Mesothelial cell of epicardium (in vitro differentiated cells): ENCODE data around the gene FXYD6. TPM values are rescaled to one million over a fixed set of nuclear protein-coding genes. Genes with fewer than 3 reads are reported as not detected.
A peak's percentile ranks its signal among the peaks of the same experiment; 100 is the strongest.

Experiments
- DNase-seq, 2 experiments: peaks; one replicate each; pipeline ENCODE4 v3.0.0; 2021; ENCODE audit warnings: low spot score in 2 of 2; ENCODE audit not compliant: unreplicated experiment in 2 of 2
- H3K27ac Mint-ChIP-seq: 2 replicates; pipeline ENCODE4 v1.8.0; 2021; ENCODE audit warnings: mixed read lengths
- H3K27me3 Mint-ChIP-seq: 2 replicates; pipeline ENCODE4 v1.8.0; 2021; ENCODE audit warnings: low read depth, mixed read lengths
- H3K36me3 Mint-ChIP-seq: 2 replicates; pipeline ENCODE4 v1.8.0; 2021; ENCODE audit warnings: mixed read lengths
- H3K4me1 Mint-ChIP-seq: 2 replicates; pipeline ENCODE4 v1.8.0; 2021; ENCODE audit warnings: mixed read lengths
- H3K4me3 Mint-ChIP-seq: 2 replicates; pipeline ENCODE4 v1.8.0; 2021; ENCODE audit warnings: mild to moderate bottlenecking, moderate library complexity, mixed read lengths
- H3K9me3 Mint-ChIP-seq: 2 replicates; pipeline ENCODE4 v1.8.0; 2021; ENCODE audit warnings: mixed read lengths
- CTCF ChIP-seq: fragments of 200-600 bp; sonication (generic); IDR thresholded peaks from one replicate; pipeline ENCODE4 v1.5.0; 2021; ENCODE audit warnings: antibody characterized with exemption; ENCODE audit not compliant: unreplicated experiment
- total RNA-seq: library from RNA; stranded (reverse); gene quantifications from 3 replicates; pipeline ENCODE4 v1.2.1, GENCODE V29; 2021

The FXYD6 gene
- total RNA-seq, 1 donor from 2014 or later = 116 TPM

- Mint-ChIP-seq H3K4me3 (no peak overlapping the region), H3K9me3 (no peaks in the 10 kb centered on the region), H3K27ac (no peak overlapping the region), H3K27me3 (peaks cover 79% of the 10 kb centered on the region), H3K4me1 (peaks cover 40% of the 10 kb centered on the region), H3K36me3 (no peaks in the 10 kb centered on the region)
- TF ChIP-seq CTCF = no peak
- DNase-seq = peak in 1 of 2 experiments; percentile 71
Measured at GRCh38 chr11:117809236-117810055, 67.0 kb downstream of the FXYD6 start.

DNA sequence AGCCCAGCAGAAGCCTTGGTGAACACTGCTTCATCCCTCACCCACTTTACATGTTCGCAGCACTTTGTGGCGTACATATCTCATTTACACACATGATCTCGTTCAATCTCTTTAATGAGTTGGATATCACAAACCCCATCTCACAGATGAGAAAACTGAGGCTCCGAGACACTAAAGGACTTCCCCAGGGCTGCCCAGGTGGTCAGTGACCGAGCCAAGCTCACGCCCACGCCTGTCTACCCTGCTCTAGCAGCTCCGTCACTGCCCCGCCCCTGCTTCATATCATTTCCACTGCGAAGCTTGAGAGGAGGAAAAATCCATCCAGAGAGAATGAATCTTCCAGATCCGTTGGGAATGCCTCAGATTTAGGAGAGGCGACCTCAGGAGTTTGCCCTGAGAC lies 67.7 kb downstream of the FXYD6 start:
- H3K27me3 Mint-ChIP-seq = peaks cover 86% of the 10 kb centered on the region
- no peak for TF ChIP-seq CTCF
- no peaks in the 10 kb centered on the region for H3K9me3 Mint-ChIP-seq
- DNase-seq = no peak
- peaks cover 34% of the 10 kb centered on the region for H3K4me1 Mint-ChIP-seq
- H3K36me3 Mint-ChIP-seq = no peaks in the 10 kb centered on the region
- no peak overlapping the region for H3K4me3 Mint-ChIP-seq
- no peak overlapping the region for H3K27ac Mint-ChIP-seq

DNA sequence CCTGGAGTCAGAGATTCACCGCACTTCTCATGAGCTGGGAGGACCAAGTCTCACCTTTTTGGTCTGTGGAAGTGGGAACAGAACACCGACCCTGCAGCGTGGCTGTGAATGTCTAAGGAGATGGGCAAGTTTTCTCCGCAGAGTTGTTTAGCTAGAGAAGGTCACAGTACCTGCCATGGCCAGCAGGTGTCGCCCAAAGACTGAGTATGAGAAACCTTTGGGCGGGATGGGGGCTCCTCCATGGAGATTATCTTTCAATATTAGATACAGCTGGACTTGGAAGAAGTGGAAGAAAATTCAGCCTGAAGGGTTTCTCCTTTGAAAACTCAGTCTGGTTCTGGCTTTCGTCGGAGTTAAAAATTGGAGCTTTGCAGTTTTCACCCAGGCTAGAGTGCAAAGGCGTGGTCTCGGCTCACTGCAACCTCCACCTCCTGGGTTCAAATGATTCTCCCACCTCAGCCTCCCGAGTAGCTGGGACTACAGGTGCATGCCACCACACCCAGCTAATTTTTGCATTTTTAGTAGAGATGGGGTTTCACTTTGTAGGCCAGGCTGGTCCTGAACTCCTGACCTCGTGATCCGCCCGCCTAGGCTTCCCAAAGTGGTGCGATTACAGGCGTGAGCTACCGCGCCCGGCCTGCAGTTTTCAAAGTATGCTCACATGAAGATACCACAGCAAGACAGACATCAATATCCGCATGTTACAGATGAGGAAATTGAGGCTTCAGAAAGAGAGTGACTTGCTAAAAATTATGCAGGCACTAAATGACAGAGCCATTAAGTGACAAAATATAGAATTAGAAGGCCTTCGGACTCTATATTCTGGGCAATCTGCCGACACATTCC lies 68.8 kb downstream of the FXYD6 start:
- H3K9me3 Mint-ChIP-seq = no peaks in the 10 kb centered on the region
- H3K4me1 Mint-ChIP-seq = peaks cover 26% of the 10 kb centered on the region
- DNase-seq = peak; percentile 66 to 84
- H3K4me3 Mint-ChIP-seq = no peak overlapping the region
- H3K27ac Mint-ChIP-seq = no peak overlapping the region
- H3K27me3 Mint-ChIP-seq = peaks cover 91% of the 10 kb centered on the region
- TF ChIP-seq CTCF = peak; percentile 97
- H3K36me3 Mint-ChIP-seq = no peaks in the 10 kb centered on the region

DNA sequence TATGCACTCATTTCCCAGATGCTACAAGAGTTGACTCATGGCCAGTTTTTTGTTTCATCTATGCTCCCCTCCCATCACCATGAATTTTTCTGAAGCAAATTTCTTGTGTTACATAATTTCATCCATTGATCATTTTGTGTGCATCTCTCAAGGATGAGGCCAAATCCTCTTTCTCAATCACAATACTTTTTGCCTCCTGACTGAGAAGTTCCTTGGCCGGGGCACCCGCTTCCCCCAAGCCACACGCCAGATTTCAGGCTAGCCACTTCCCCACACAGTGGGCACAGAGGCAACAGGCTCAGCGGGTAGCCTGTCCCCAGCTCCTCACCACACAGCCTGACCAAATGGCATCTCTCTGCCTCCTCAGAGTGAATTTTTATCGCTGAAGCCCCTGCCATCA lies 69.6 kb downstream of the FXYD6 start:
- Mint-ChIP-seq H3K27me3 (peaks cover 92% of the 10 kb centered on the region), H3K27ac (no peak overlapping the region), H3K4me3 (no peak overlapping the region), H3K36me3 (no peaks in the 10 kb centered on the region), H3K9me3 (no peaks in the 10 kb centered on the region), H3K4me1 (peaks cover 22% of the 10 kb centered on the region)
- no peak for TF ChIP-seq CTCF
- DNase-seq = no peak

DNA sequence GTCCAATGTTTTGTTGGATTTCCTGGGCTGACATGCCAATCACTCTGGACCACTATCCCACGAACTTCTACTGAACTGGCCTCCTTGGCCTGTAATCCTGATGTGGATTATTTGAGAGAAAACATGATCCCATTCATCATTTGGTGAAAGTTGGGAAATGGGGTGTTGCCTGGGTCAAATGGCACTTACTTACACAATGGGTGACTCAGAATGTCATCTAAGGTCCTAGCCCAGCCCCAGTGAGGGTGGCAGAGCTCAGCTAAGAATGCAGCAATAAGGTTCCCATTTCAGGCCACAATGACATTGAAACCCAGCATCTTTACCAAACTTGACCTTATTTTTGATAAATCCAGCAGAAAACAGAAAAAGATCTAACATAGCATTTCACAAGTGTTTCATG lies 71.4 kb downstream of the FXYD6 start:
- Mint-ChIP-seq H3K36me3 (no peaks in the 10 kb centered on the region), H3K27ac (no peak overlapping the region), H3K9me3 (no peaks in the 10 kb centered on the region), H3K4me3 (no peak overlapping the region), H3K4me1 (peaks cover 10% of the 10 kb centered on the region), H3K27me3 (peaks cover 89% of the 10 kb centered on the region)
- no peak for TF ChIP-seq CTCF
- no peak for DNase-seq
